ENCODE measurements around the gene PPP2R2B.
"Not testable (repeated sequence)": the region's sequence is repeated elsewhere in the genome, so short reads cannot be mapped to it uniquely, and the experiment has no call there.

PPP2R2B gene

GRCh38 chr5:146556884-146557283, 321.7 kb downstream of the PPP2R2B start:
- H3K9me3 ChIP-seq (ENCODE audit: control insufficient read depth in 1 of 2, low read length in 2 of 2); H3K4me3 ChIP-seq (ENCODE audit: low read depth in 1 of 2, low read length in 2 of 2); H3K4me1 ChIP-seq (ENCODE audit: control insufficient read depth in 1 of 2, insufficient read depth in 2 of 2, low read length in 2 of 2): not testable (repeated sequence)

GRCh38 chr5:146553446-146553845, 325.1 kb downstream of the PPP2R2B start:
- no peaks in the 10 kb centered on the region for H3K9me3 ChIP-seq (ENCODE audit: control insufficient read depth in 1 of 2, low read length in 2 of 2)
- H3K4me1 ChIP-seq (ENCODE audit: control insufficient read depth in 1 of 2, insufficient read depth in 2 of 2, low read length in 2 of 2) = no peaks in the 10 kb centered on the region
- no peak overlapping the region for H3K27ac ChIP-seq (ENCODE audit: low read length)
- H3K4me3 ChIP-seq (ENCODE audit: low read depth in 1 of 2, low read length in 2 of 2) = no peak overlapping the region
- no peaks in the 10 kb centered on the region for H3K27me3 ChIP-seq (ENCODE audit: low read depth, low read length)
- no peaks in the 10 kb centered on the region for H3K36me3 ChIP-seq (ENCODE audit: control insufficient read depth in 1 of 2, insufficient read depth in 2 of 2, low read length in 2 of 2)

More at GRCh38 chr5:146556884-146557283, 321.7 kb downstream of the PPP2R2B start:
- H3K27ac ChIP-seq (ENCODE audit: low read length); H3K36me3 ChIP-seq (ENCODE audit: control insufficient read depth in 1 of 2, insufficient read depth in 2 of 2, low read length in 2 of 2); H3K27me3 ChIP-seq (ENCODE audit: low read depth, low read length): not testable (repeated sequence)

DNA sequence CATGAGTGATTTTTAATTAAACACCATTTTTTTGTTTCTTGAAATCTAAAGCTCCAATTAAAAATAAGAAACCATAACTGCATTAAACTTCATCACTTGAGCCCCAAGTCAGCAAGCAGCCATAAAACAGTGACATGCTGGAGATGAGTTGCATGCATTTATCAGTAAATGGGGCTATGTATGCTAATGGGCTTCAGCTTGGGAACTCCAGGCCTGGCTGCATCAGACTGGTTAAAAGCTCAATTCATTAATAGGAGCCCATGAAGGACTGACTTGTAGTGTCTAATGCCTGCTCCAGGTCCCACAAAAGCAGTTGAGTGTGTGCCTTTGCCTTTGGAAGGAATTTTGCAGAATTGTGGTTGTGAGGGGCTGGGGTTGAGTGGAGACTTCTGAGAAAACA, 328.9 kb downstream of the PPP2R2B start:
- H3K27me3 ChIP-seq (ENCODE audit: low read depth, low read length) = no peaks in the 10 kb centered on the region
- H3K9me3 ChIP-seq (ENCODE audit: control insufficient read depth in 1 of 2, low read length in 2 of 2) = no peaks in the 10 kb centered on the region
- H3K4me1 ChIP-seq (ENCODE audit: control insufficient read depth in 1 of 2, insufficient read depth in 2 of 2, low read length in 2 of 2) = no peaks in the 10 kb centered on the region
- H3K27ac ChIP-seq (ENCODE audit: low read length) = no peak overlapping the region
- H3K36me3 ChIP-seq (ENCODE audit: control insufficient read depth in 1 of 2, insufficient read depth in 2 of 2, low read length in 2 of 2) = no peaks in the 10 kb centered on the region
- no peak overlapping the region for H3K4me3 ChIP-seq (ENCODE audit: low read depth in 1 of 2, low read length in 2 of 2)

DNA sequence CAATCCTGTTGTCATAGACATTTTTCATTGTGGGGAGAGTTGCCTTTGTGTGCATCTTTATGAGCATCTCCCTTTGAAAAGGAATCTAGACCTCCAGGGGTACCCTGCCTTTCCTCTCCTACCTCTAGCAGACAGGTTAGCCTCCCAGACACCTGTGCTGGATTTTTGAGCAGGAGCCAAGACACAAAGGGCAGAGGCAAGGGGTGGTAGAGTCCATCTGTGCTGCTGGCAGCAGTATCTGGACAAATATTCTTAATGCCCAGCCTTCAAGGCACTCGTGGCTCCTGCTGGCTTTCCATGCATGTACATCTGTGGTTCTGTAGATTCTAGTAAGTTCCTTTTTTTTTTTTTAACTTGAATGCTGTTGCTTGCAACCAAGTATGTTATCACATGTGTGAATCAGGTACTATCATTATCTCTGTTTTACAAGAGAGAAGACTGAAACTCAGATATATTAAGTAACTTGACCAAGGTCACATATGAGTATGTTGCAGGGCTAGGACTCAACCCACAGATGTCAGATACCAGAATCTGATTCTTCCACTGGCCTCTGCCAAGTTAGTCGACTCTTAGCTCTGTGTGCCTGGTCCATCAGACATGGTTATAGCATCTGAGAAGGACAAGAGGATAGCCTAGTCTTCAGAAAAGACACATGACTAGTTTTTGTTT, 329.6 kb downstream of the PPP2R2B start:
- no peak overlapping the region for H3K4me3 ChIP-seq (ENCODE audit: low read depth in 1 of 2, low read length in 2 of 2)
- H3K4me1 ChIP-seq (ENCODE audit: control insufficient read depth in 1 of 2, insufficient read depth in 2 of 2, low read length in 2 of 2) = no peaks in the 10 kb centered on the region
- H3K27me3 ChIP-seq (ENCODE audit: low read depth, low read length) = no peaks in the 10 kb centered on the region
- no peaks in the 10 kb centered on the region for H3K9me3 ChIP-seq (ENCODE audit: control insufficient read depth in 1 of 2, low read length in 2 of 2)
- H3K27ac ChIP-seq (ENCODE audit: low read length) = no peak overlapping the region
- H3K36me3 ChIP-seq (ENCODE audit: control insufficient read depth in 1 of 2, insufficient read depth in 2 of 2, low read length in 2 of 2) = no peaks in the 10 kb centered on the region

GRCh38 chr5:146544232-146544631, 334.3 kb downstream of the PPP2R2B start:
- Histone ChIP-seq H3K27ac (ENCODE audit: low read length) (no peak overlapping the region), H3K36me3 (ENCODE audit: control insufficient read depth in 1 of 2, insufficient read depth in 2 of 2, low read length in 2 of 2) (no peaks in the 10 kb centered on the region), H3K27me3 (ENCODE audit: low read depth, low read length) (no peaks in the 10 kb centered on the region), H3K4me1 (ENCODE audit: control insufficient read depth in 1 of 2, insufficient read depth in 2 of 2, low read length in 2 of 2) (peaks cover 0 to 3% of the 10 kb centered on the region in 2 donors), H3K9me3 (ENCODE audit: control insufficient read depth in 1 of 2, low read length in 2 of 2) (no peaks in the 10 kb centered on the region), H3K4me3 (ENCODE audit: low read depth in 1 of 2, low read length in 2 of 2) (no peak overlapping the region)

DNA sequence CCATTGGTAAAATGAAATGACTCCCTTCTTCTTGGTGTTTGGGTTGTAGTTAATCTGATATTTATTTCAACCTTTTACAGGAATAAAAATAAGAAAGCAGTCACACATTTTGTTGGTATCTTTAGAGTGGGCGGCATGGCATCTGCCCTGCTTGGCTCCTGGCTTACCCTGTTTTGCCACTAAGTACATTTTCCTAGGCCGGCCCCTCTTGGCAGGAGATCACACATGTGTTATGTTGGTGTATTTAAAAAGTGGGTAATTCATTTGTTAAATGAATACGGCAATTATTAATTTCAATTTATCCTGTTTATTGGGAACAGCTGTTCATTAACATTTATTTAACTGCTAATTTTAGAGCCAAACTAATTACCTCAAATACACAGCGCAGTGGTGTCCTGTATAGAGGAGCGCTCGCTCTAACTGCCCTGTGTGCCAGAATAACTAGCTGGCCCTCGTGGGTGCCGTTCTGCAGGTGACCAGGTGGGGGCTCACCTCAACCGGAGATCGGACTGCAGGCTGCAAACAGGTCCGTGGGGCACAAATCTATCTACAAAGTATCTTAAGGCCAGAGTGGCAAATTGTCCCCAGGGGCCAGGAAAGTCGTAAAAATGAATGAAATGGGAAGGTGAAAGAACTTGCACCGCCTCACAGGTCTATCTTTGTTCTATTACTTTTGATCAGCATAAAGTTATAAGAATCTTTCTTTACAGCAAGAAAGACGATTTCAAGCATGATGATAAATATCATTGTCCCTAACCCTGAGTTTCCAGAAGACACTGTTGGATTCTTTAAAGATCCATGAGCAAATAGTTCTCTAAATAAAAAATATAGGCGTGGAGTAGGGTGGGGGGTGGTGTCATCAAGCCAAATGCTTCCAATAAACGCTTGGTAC, 336.4 kb downstream of the PPP2R2B start:
- H3K9me3 ChIP-seq (ENCODE audit: control insufficient read depth in 1 of 2, low read length in 2 of 2) = no peaks in the 10 kb centered on the region
- H3K4me1 ChIP-seq (ENCODE audit: control insufficient read depth in 1 of 2, insufficient read depth in 2 of 2, low read length in 2 of 2) = peaks cover 0 to 3% of the 10 kb centered on the region in 2 donors
- no peak overlapping the region for H3K27ac ChIP-seq (ENCODE audit: low read length)
- H3K4me3 ChIP-seq (ENCODE audit: low read depth in 1 of 2, low read length in 2 of 2) = no peak overlapping the region
- no peaks in the 10 kb centered on the region for H3K36me3 ChIP-seq (ENCODE audit: control insufficient read depth in 1 of 2, insufficient read depth in 2 of 2, low read length in 2 of 2)
- no peaks in the 10 kb centered on the region for H3K27me3 ChIP-seq (ENCODE audit: low read depth, low read length)

- no peak overlapping the region for H3K27ac ChIP-seq (ENCODE audit: low read length)
Observed at GRCh38 chr5:146540414-146540813, 338.1 kb downstream of the PPP2R2B start.

GRCh38 chr5:146539973-146540372, 338.6 kb downstream of the PPP2R2B start:
- H3K9me3 ChIP-seq (ENCODE audit: control insufficient read depth in 1 of 2, low read length in 2 of 2) = no peaks in the 10 kb centered on the region
- H3K4me1 ChIP-seq (ENCODE audit: control insufficient read depth in 1 of 2, insufficient read depth in 2 of 2, low read length in 2 of 2) = peaks cover 0 to 3% of the 10 kb centered on the region in 2 donors
- no peak overlapping the region for H3K4me3 ChIP-seq (ENCODE audit: low read depth in 1 of 2, low read length in 2 of 2)
- no peaks in the 10 kb centered on the region for H3K36me3 ChIP-seq (ENCODE audit: control insufficient read depth in 1 of 2, insufficient read depth in 2 of 2, low read length in 2 of 2)
- H3K27ac ChIP-seq (ENCODE audit: low read length) = no peak overlapping the region
- H3K27me3 ChIP-seq (ENCODE audit: low read depth, low read length) = no peaks in the 10 kb centered on the region

More at GRCh38 chr5:146540414-146540813, 338.1 kb downstream of the PPP2R2B start:
- H3K27me3 ChIP-seq (ENCODE audit: low read depth, low read length) = no peaks in the 10 kb centered on the region
- H3K36me3 ChIP-seq (ENCODE audit: control insufficient read depth in 1 of 2, insufficient read depth in 2 of 2, low read length in 2 of 2) = no peaks in the 10 kb centered on the region
- no peaks in the 10 kb centered on the region for H3K9me3 ChIP-seq (ENCODE audit: control insufficient read depth in 1 of 2, low read length in 2 of 2)
- H3K4me3 ChIP-seq (ENCODE audit: low read depth in 1 of 2, low read length in 2 of 2) = no peak overlapping the region
- H3K4me1 ChIP-seq (ENCODE audit: control insufficient read depth in 1 of 2, insufficient read depth in 2 of 2, low read length in 2 of 2) = peaks cover 0 to 3% of the 10 kb centered on the region in 2 donors

- Histone ChIP-seq H3K4me3 (ENCODE audit: low read depth in 1 of 2, low read length in 2 of 2) (no peak overlapping the region), H3K9me3 (ENCODE audit: control insufficient read depth in 1 of 2, low read length in 2 of 2) (no peaks in the 10 kb centered on the region), H3K27ac (ENCODE audit: low read length) (no peak overlapping the region), H3K4me1 (ENCODE audit: control insufficient read depth in 1 of 2, insufficient read depth in 2 of 2, low read length in 2 of 2) (peaks cover 0 to 3% of the 10 kb centered on the region in 2 donors), H3K36me3 (ENCODE audit: control insufficient read depth in 1 of 2, insufficient read depth in 2 of 2, low read length in 2 of 2) (no peaks in the 10 kb centered on the region), H3K27me3 (ENCODE audit: low read depth, low read length) (no peaks in the 10 kb centered on the region)
Observed at GRCh38 chr5:146538432-146538831, 340.1 kb downstream of the PPP2R2B start.

GRCh38 chr5:146533882-146534281, 344.7 kb downstream of the PPP2R2B start:
- H3K4me1 ChIP-seq (ENCODE audit: control insufficient read depth in 1 of 2, insufficient read depth in 2 of 2, low read length in 2 of 2) = no peaks in the 10 kb centered on the region
- no peaks in the 10 kb centered on the region for H3K36me3 ChIP-seq (ENCODE audit: control insufficient read depth in 1 of 2, insufficient read depth in 2 of 2, low read length in 2 of 2)
- no peaks in the 10 kb centered on the region for H3K27me3 ChIP-seq (ENCODE audit: low read depth, low read length)
- H3K4me3 ChIP-seq (ENCODE audit: low read depth in 1 of 2, low read length in 2 of 2) = no peak overlapping the region
- H3K9me3 ChIP-seq (ENCODE audit: control insufficient read depth in 1 of 2, low read length in 2 of 2) = no peaks in the 10 kb centered on the region
- H3K27ac ChIP-seq (ENCODE audit: low read length) = no peak overlapping the region

GRCh38 chr5:146533260-146533857, 345.2 kb downstream of the PPP2R2B start:
- no peaks in the 10 kb centered on the region for H3K4me1 ChIP-seq (ENCODE audit: control insufficient read depth in 1 of 2, insufficient read depth in 2 of 2, low read length in 2 of 2)
- H3K4me3 ChIP-seq (ENCODE audit: low read depth in 1 of 2, low read length in 2 of 2) = no peak overlapping the region
- no peaks in the 10 kb centered on the region for H3K36me3 ChIP-seq (ENCODE audit: control insufficient read depth in 1 of 2, insufficient read depth in 2 of 2, low read length in 2 of 2)
- no peak overlapping the region for H3K27ac ChIP-seq (ENCODE audit: low read length)
- H3K27me3 ChIP-seq (ENCODE audit: low read depth, low read length) = no peaks in the 10 kb centered on the region
- H3K9me3 ChIP-seq (ENCODE audit: control insufficient read depth in 1 of 2, low read length in 2 of 2) = no peaks in the 10 kb centered on the region

All from muscle layer of duodenum (tissue), 2 donors.